ENCODE results near the gene FAM3A. TPM values are rescaled to one million over a fixed set of nuclear protein-coding genes. Genes with fewer than 3 reads are reported as not detected.

FAM3A gene
- total and polyA plus RNA-seq, 9 of the 15 experiments (the other 6 are each of a cell fraction or from before 2014, with no cell fraction given), result 0.75 to 70.6 (median 27.0) TPM

- TF ChIP-seq, protein P1, sequence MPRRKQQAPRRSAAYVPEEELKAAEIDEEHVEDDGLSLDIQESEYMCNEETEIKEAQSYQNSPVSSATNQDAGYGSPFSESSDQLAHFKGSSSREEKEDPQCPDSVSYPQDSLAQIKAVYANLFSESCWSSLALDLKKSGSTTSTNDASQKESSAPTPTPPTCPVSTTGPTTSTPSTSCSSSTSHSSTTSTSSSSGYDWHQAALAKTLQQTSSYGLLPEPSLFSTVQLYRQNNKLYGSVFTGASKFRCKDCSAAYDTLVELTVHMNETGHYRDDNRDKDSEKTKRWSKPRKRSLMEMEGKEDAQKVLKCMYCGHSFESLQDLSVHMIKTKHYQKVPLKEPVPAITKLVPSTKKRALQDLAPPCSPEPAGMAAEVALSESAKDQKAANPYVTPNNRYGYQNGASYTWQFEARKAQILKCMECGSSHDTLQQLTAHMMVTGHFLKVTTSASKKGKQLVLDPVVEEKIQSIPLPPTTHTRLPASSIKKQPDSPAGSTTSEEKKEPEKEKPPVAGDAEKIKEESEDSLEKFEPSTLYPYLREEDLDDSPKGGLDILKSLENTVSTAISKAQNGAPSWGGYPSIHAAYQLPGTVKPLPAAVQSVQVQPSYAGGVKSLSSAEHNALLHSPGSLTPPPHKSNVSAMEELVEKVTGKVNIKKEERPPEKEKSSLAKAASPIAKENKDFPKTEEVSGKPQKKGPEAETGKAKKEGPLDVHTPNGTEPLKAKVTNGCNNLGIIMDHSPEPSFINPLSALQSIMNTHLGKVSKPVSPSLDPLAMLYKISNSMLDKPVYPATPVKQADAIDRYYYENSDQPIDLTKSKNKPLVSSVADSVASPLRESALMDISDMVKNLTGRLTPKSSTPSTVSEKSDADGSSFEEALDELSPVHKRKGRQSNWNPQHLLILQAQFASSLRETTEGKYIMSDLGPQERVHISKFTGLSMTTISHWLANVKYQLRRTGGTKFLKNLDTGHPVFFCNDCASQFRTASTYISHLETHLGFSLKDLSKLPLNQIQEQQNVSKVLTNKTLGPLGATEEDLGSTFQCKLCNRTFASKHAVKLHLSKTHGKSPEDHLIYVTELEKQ (CRISPR knock-in tag; IDR thresholded peaks at IDR 0.05), result no peak
- TF ChIP-seq BRD4 (IDR thresholded peaks at IDR 0.05), result no peak
- TF ChIP-seq NR4A1 (CRISPR knock-in tag; IDR thresholded peaks at IDR 0.05), result no peak
- TF ChIP-seq NR4A1 (tag; IDR thresholded peaks at IDR 0.05), result peak; percentile 83
- TF ChIP-seq, protein P2, sequence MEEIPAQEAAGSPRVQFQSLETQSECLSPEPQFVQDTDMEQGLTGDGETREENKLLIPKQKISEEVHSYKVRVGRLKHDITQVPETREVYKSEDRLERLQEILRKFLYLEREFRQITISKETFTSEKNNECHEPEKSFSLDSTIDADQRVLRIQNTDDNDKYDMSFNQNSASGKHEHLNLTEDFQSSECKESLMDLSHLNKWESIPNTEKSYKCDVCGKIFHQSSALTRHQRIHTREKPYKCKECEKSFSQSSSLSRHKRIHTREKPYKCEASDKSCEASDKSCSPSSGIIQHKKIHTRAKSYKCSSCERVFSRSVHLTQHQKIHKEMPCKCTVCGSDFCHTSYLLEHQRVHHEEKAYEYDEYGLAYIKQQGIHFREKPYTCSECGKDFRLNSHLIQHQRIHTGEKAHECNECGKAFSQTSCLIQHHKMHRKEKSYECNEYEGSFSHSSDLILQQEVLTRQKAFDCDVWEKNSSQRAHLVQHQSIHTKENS (CRISPR knock-in tag; IDR thresholded peaks at IDR 0.05), result no peak
- no peak for TF ChIP-seq MTA3 (IDR thresholded peaks at IDR 0.05; ENCODE audit: borderline replicate concordance)
- no peak for TF ChIP-seq BCLAF1 (IDR thresholded peaks at IDR 0.05; ENCODE audit: borderline replicate concordance in 1 of 2, control insufficient read depth in 1 of 2, low read depth in 2 of 2, low read length in 1 of 2)
- TF ChIP-seq FOXK1 (CRISPR knock-in tag; IDR thresholded peaks at IDR 0.05; ENCODE audit: borderline replicate concordance), result no peak
- no peak for TF ChIP-seq E2F6 (IDR thresholded peaks at IDR 0.05; ENCODE audit: borderline replicate concordance in 1 of 2, extremely low read depth in 1 of 2, insufficient read depth in 1 of 2, insufficient read length in 1 of 2, low read depth in 1 of 2, low read length in 1 of 2, poor library complexity in 1 of 2, severe bottlenecking in 1 of 2)
- TF ChIP-seq ESRRB (CRISPR knock-in tag; IDR thresholded peaks at IDR 0.05; ENCODE audit: borderline replicate concordance), result no peak
- TF ChIP-seq ZNF717 (CRISPR knock-in tag; IDR thresholded peaks at IDR 0.05), result no peak
- no peak for TF ChIP-seq HOXB6 (CRISPR knock-in tag; IDR thresholded peaks at IDR 0.05; ENCODE audit: borderline replicate concordance)
- no peak for TF ChIP-seq MAFF (IDR thresholded peaks at IDR 0.05; ENCODE audit: low read length)
- no peak for TF ChIP-seq U2AF2 (optimal IDR thresholded peaks at IDR 0.05; ENCODE audit: low read depth, low read length)
- no peak for TF ChIP-seq DMBX1 (CRISPR knock-in tag; IDR thresholded peaks at IDR 0.05; ENCODE audit: borderline replicate concordance)
- no peak for TF ChIP-seq ZNF124 (CRISPR knock-in tag; IDR thresholded peaks at IDR 0.05)
- TF ChIP-seq HNRNPL (IDR thresholded peaks at IDR 0.05; ENCODE audit: low read depth, low read length), result no peak
- no peak for TF ChIP-seq ZBTB43 (CRISPR knock-in tag; IDR thresholded peaks at IDR 0.05)
- no peak for TF ChIP-seq ARNT (IDR thresholded peaks at IDR 0.05)
These were observed 25.5 kb upstream of the FAM3A start (continued) for GRCh38 chrX:154541589-154541895.
